Anterior cingulate cortex (tissue), 58 donors: ENCODE measurements around the gene SEPTIN10.
"Not testable (repeated sequence)": the region's sequence is repeated elsewhere in the genome, so short reads cannot be mapped to it uniquely, and the experiment has no call there.

Source experiments
- DNase-seq, 58 donors: peaks; one replicate each; lab custom pipeline; 2025; lab: John Stamatoyannopoulos, UW

Gene SEPTIN10

GRCh38 chr2:109635426-109636304, 21.9 kb upstream of the SEPTIN10 start:
- no peak for DNase-seq

GRCh38 chr2:109633284-109633961, 19.7 kb upstream of the SEPTIN10 start:
- no peak for DNase-seq

GRCh38 chr2:109632158-109632789, 18.5 kb upstream of the SEPTIN10 start:
- no peak for DNase-seq

GRCh38 chr2:109631741-109632140, 18.0 kb upstream of the SEPTIN10 start:
- no peak for DNase-seq

- no peak for DNase-seq
Observed at GRCh38 chr2:109630441-109631430, 17.0 kb upstream of the SEPTIN10 start.

- DNase-seq = no peak
Observed at GRCh38 chr2:109629867-109630266, 16.1 kb upstream of the SEPTIN10 start.

- DNase-seq = not testable (repeated sequence)
Observed at GRCh38 chr2:109628321-109628720, 14.6 kb upstream of the SEPTIN10 start.

GRCh38 chr2:109624339-109624738, 10.6 kb upstream of the SEPTIN10 start:
- no peak for DNase-seq

- no peak for DNase-seq
Observed at GRCh38 chr2:109623923-109624322, 10.2 kb upstream of the SEPTIN10 start.

GRCh38 chr2:109623297-109623696, 9.5 kb upstream of the SEPTIN10 start:
- DNase-seq = no peak

GRCh38 chr2:109619032-109619615, 5.4 kb upstream of the SEPTIN10 start:
- no peak for DNase-seq

GRCh38 chr2:109616184-109616583, 2.4 kb upstream of the SEPTIN10 start:
- no peak for DNase-seq

GRCh38 chr2:109615637-109616144, 1.9 kb upstream of the SEPTIN10 start:
- DNase-seq = no peak

GRCh38 chr2:109614715-109615636, 1.2 kb upstream of the SEPTIN10 start:
- no peak for DNase-seq

GRCh38 chr2:109613081-109613921, 465 bp downstream of the SEPTIN10 start:
- peak in 13 of 58 donors; percentile 15 to 74 (median 51) for DNase-seq

GRCh38 chr2:109611467-109612095, 2.2 kb downstream of the SEPTIN10 start:
- no peak for DNase-seq
